Measurements from ENCODE around the gene SLC9A3.

The SLC9A3 gene

DNA sequence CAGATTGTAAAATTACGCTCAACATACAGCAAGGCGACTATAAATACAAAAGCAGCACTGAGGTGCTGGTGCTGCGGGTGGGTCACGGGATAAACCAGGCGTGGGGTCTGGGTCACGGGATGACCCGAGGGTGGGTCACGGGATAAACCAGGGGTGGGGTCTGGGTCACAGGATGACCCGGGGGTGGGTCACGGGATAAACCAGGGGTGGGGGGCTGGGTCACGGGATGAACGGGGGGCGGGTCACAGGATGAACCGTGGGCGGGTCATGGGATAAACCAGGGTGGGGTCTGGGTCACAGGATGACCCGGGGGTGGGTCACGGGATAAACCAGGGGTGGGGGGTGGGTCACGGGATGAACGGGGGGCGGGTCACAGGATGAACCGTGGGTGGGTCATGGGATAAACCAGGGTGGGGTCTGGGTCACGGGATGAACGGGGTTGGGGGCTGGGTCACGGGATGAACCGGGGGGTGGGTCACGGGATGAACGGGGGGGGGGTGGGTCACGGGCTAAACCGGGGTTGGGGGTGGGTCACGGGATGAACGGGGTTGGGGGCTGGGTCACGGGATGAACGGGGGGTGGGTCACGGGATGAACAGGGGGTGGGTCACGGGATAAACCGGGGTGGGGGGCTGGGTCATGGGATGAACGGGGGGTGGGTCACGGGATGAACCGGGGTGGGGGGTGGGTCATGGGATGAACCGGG, 30.2 kb upstream of the SLC9A3 start:
- DNase-seq: no peak

DNA sequence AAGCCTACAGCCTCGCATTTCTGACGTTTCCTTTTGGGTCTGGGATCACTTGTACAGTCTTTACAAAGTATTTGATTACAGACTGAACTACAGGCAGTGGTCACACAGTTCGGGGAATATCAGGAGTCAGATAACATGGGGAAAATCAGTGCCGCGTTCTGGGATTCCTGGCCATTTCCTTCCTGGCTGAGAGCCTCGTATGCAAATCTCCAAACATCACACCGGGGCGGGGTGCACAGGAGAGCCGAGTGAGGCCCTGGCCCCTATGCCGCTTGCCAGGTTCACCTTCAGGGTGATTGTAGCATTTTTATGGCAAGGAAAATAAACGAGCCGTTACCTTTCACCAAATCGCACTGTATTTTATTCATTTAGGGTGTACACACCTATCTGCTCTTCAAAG, 29.6 kb upstream of the SLC9A3 start:
- DNase-seq: no peak

DNA sequence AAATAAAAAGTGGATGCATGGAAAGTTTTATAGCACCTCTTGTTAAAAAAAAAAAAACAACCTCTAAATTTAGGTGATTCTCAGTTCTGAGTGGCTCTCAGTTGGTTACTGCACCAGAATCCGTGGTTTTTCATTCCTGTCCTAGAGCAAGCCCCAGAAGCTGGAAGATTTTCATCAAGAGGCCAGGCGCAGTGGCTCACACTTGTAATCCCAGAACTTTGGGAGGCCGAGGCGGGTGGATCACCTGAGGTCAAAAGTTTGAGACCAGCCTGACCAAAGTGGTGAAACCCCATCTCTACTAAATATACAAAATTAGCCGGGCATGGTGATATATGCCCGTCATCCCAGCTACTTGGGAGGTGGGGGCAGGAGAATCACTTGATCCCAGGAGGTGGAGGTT, 27.2 kb upstream of the SLC9A3 start:
- DNase-seq: no peak

DNA sequence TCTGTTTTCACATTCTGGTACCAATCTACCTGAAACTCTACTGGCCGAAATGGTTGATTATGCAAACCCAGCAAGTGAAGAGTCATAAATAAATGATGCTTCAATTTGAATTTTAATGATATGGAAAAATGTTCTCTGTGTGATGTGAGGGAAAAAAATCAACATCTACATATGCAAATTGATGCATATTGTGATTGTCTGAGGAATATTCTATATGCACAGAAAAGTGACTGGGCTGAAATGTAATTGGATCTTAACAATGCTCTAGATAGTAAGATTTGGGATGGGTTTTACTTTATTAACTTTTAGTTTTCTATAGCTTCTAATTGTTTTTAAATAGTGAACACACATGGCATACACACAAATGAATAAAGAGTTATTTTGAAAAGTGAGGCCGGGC, 25.0 kb upstream of the SLC9A3 start:
- no peak for DNase-seq

DNA sequence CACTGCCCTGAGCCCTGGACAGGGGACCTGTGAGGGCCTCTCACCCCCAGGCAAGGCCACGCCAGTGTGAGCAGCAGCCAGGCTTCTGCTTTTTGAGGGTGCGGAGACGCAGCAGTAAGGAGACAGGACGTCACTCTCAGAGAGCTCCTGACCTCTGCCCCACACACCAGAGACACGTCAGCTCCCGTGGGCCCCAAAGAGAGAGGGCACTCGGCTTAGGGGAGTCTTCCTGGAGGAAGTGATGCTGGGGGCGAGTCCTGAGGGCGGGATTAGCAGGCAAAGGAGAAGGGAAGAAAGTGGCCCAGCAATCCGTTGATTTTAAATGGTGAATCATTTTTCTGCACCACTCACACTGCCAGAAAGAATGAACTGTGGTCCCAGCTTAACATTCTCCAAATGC, 24.0 kb upstream of the SLC9A3 start:
- DNase-seq: no peak

DNA sequence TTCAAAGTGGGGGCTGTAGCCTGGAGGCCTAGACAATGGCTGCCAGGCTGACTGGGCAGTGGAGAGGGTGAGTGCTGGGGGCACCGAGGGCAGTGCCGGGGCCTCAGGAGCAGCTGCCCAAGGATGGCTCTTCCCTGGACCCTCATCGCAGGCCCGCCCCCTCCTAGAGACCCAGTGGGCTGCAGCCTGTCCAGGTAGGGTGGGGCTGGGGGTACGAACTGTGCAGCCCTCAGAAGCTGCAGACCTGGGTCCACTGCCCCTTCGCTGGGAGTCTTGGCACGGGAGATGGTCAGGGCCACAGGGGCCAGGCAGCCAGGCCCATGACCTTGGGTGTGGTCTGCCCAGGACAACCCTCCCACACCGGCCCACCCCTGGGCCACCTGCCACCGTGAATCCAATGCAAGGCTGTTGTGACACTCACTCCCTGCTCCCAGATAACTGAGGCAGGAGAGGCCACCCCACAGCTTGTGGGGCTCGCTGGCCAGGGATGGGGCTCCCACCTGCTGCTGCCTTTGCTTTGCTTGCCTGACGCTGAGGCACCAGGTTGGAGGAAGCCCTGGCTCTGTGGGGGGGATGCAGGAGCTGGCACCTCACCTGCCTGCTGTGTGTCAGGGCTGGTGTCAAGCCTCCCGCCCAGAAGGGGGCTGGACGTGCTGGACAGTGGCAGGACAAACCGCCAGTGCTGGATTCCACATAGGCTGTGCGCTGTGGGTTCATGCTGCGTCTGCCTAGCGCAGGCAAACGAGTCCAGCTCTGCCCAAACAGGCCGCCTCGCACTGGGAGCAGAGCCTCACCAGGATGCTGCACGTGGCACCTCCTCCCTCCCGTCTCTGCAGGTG, 23.1 kb upstream of the SLC9A3 start:
- no peak for DNase-seq

DNA sequence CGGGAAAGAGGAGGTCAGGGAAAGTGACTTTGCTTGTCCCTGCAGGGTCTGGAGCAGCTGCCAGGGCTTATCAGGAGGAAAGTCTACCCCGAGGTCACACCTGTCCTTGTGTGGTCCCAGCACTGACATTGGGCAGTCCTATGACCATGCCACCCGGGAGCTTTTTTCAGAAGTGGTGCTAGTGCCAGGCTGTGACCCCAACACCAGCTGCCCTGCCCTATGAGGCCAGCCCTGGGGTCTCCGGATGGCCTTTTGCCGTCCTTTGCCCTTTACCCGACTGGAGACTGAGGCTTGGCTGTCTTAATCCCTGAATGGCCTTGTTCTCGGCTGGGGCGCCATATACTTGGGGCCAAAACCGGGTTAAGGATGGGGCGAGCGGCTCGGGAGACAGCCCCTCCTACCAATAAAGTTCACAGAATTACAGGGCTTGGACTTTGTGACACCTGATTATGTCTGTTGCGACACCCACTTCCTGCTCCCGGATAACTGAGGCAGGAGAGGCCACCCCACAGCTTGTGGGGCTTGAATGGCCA, 22.2 kb upstream of the SLC9A3 start:
- DNase-seq: no peak

DNA sequence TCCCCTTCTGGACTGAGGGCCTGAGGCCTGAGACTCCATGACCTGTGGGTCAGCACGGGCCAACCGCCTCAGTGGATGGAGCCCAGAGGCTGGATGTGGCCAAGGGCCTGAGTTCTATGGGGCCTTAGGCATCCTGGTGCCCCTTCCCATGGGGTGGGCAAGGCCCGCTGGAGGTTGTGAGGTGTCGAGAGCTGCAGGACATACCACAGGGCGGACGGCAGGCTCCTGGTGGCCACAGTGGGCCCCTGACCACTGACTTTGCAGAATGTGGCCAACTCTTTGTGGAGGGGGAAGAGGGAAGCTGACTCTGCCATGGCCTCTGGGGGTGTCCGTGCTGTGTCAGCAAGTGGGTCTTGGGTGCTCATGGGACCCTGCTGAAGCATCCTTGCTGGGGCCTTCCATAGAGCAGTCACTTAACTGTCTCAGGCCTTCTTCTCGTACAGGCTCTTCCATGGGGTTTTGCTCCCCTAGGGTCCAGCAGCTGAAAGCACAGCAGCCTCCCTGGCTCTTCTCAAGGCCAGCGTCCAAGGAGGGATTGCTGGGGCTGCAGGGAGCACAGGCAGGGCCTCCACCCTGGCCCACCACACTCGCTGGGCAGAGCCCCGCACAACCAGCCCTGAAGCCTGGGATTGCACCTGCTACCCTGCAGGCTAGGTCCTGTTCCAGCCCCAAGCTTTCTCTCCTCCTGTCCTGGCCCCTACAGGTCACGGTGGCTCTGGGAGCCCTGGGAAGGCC, 21.6 kb upstream of the SLC9A3 start:
- no peak for DNase-seq

DNA sequence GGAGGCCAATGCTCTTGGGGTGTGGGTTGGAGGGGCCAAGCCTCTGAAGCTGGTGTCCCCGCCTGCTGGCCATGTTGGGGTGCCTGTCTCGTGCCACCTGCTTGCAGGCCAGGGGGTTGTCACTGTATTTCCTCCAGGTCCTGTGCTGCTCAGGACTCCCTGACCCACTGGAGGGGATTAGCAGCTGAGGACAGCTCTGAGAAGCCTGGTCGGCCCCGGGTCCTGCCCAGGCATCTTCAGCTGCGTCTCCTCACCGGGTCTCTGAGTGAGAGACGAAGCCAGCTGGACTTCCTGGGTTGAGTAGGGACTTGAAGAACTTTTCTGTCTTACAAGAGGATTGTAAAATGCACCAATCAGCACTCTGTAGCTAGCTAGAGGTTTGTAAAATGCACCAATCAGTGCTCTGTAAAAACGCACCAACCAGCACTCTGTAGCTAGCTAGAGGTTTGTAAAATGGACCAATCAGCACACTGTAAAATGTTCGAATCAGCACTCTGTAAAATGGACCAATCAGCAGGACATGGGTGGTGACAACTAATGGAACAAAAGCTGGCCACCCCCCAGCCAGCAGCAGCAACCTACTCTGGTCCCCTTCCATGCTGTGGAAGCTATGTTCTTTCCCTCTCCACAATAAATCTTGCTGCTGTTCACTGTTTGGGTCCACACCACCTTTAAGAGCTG, 20.6 kb upstream of the SLC9A3 start:
- no peak for DNase-seq

DNA sequence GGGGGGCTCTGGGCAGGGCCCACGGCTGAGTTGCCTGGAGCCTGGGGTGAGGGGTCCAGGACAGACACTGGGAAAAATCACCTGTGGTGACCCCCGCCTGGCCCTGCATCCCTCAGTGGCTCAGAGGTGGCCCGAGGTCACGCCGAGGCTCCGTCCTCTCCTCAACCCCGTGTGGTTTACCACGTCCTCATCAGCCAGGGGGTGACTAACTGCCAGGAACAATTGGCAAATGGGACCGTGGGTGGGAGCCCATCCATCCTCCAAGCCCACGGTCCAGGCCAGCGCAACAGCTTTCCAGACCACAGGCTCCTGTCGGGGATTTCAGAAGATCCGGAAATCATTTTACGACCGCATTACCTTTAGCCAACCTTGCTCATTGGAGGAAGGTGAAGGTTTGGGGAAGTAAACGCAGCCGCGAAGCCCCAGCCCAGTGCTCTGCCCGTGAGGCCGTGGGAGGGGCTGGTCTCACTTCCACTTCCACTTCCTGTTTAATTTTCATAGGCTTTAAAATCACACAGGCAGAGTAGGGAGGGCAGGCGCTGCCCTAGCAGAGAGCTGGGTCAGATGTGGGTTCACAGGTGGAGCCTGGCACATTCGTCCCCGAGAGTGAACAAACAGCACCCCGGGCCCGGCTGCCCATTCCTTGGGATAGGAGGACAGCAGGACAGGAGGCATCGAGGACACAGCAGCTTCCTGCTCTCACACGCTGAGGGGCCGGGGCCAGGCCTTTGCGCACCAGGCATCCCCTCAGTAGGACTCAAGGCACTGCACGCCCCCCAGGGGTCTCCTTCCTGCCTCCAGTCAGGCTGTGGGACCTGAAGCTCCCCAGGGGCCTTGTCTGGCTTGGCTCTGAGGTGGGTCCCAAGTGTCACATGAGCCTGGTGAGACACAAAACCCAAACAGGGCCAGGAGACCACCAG, 19.8 kb upstream of the SLC9A3 start:
- DNase-seq: peak; percentile 16

DNA sequence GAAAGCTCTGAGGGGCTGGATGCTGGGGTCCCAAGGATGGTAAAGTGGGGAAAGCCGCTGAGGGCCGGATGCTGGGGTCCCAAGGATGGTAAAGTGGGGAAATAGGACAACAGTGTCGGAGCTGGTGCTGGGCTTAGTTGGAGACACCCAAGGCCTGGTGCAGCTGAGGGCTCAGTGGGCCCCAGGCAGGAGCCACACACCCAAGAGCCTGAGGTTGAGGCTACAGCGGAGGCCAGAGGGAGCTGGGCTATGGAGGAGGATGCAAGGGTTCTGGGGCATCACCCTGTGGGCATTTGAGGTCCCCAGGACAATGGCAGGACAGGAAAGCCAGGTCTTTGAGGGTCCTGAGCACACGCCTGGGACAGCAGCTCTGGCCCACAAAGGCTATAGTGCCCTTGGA, 19.1 kb upstream of the SLC9A3 start:
- no peak for DNase-seq

DNA sequence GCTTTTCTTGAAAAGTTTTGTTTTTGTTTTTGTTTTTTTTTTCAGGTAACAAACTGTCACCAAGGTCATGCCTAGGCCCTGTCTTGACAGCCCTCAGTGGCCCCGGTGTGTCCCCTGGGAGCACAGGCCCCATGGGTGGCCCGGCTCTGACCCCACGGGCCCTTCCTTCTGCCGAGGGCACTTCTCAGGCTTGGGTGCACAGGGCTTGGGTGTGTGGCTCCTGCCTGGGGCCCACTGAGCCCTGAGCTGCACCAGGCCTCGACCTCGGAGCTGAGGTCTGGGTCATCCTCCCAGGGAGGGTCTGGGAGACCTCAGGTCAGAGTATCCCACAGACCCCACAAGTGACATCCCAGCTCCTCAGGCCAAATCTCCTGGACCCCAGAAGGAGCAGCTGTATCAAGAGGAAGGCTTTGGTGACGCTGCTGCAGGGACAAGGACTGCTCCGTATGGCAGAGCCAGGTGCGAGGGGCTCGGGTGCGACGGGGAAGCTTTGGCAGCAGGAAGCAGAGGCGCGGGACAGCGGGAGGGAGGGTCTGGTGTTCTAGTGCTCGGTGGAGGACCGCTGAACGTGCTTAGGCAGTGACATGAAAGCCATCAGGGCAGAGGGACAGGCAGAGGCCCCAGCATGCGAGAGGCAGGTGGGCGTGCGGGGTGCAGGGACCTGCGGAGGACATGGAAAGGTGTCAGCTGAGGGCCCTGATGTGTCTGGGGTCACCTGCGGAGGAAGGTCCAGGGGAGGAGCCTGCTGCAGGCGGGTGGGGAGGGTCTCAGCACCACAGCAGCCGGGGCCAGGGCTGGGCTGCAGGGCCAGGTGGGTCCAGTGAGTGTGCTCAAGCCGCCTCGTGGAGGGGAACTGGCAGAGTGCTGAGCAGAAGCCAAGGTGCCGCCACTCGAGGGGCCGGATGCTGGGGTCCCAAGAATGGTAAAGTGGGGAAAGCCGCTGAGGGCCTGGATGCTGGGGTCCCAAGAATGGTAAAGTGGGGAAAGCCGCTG, 18.4 kb upstream of the SLC9A3 start:
- no peak for DNase-seq

DNA sequence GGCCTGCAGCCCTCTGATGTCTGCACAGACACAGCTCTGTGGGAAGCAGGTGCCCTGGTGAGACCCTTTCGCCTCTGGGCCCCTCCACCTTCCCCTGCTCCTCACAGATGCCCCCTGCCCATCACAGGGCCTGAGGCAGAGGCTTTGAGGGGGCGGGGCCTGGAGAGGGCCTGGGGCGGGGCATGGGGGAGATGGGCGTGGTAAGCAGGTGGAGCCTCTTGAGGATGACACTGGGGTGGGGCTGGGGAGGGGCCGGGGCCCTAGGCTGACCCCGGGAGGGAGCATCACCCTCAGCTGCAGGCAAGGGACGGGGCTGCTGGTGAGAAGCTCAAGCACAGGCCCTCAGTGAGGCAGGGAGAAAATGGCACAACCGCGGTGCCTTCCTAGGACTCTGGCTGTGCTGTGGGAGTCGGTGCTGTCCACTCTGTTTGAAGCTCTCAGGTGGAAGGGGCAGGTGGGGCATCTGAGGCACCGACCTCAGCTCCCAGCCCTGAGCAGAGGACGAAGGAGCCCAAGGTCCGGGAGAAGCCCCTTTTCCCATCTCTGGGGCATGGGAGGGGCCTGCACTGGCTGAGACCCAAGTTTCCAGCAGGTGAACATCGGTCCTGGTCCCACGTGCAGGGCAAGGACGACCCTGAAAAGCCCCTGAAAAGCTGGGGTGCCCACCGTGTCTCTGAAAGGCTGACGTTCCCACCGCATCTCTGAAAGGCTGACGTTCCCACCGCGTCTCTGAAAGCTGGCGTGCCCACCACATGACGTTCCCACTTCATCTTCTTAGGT, 17.5 kb upstream of the SLC9A3 start:
- DNase-seq: no peak

DNA sequence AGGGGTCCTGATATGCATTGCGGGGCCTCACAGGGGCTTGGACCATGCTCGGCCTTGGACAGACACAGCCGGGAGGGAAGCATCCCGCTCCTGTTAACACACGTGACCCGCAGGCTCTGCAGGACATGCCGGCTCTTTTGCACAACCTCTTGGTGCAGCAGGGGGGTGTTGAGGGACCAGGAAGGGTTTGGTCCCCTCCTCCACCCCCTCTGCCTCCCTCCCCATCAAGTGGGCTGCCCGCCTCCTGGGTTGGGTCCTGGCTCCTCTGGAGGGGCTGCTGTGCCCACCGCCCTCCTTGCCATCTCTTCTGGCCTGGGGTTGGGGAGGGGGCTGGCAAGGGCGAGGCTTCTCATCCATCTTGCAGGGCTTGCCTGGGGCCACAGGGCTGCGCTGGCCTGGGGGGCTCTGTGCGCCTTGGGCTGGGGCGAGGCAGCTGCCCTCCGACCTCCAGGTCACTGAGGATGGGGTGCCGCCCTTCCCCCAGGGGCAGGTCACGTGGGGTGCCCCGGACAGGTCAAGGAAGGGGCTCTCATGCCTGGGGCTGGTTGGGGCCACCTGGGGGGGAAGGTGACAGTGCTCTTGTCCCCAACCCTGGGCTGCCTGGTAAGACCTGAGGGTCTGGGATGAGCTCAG, 16.8 kb upstream of the SLC9A3 start:
- DNase-seq: no peak

DNA sequence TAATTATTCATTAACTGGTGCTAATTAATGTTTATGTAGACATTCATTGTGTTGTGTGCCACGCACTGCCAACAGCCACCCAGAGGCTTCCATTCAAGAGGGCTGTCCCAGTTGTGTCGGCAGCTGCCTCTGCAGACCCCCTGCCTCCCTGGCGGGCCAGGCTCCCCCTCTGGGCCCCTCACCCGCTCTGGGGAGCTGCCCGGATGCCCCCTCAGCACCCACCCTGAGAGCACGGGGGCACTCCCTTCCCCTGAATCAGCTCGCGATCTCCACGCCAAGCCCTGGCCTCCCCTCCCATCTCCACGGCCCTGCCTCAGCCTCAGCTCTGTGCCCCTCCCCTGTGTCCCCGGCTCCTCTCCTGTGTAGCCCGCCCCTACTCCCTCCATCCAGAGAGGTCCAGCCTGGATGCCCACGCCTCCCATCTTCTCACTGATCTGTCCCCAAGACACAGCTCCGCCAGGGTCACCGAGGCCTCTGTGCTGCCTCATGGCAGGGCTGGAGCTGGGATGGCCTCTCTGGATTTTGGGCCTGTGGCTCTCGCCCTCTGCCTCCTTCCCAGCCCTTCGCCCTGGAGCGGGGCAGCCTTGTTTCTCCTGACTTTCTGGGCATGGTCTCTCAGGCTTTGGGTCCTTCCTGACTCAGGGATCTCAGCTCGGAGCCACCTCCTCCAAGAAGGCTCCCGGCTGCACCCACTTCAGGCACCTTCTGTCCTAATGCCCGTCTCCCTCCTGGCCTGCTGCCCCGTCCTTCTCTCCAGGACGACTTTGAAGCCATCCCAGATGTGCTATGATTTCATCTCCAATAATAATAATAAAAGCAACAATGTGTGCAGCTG, 16.0 kb upstream of the SLC9A3 start:
- no peak for DNase-seq

DNA sequence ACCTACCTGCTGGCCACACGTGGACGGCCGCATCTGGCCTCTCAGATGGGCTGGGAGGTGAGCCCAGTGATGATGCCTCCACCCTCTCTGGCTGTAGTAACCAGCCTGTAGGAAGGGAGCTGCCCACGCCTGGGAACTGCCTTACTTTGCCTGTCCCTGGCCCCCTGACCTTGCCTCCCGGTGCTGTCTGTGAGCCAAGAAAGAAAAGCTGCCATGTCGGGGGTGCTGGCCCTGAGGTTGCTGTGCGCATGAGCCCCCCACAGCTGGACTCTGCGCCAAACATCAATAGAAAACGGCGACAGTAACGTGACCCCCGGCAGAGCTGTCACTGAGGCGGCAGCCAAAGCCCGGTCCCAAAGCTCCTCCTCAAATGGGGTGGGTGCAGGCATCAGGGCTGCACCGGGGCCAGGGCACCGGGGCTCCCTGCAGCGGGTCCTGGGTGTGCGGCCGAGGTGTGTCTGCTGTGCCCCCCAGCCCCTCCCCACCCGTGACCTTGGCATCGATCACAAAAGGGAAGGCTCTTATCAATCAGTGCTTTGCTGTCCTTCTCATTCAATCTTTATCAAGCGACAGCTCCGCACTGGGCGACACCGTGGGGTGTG, 15.3 kb upstream of the SLC9A3 start:
- no peak for DNase-seq

DNA sequence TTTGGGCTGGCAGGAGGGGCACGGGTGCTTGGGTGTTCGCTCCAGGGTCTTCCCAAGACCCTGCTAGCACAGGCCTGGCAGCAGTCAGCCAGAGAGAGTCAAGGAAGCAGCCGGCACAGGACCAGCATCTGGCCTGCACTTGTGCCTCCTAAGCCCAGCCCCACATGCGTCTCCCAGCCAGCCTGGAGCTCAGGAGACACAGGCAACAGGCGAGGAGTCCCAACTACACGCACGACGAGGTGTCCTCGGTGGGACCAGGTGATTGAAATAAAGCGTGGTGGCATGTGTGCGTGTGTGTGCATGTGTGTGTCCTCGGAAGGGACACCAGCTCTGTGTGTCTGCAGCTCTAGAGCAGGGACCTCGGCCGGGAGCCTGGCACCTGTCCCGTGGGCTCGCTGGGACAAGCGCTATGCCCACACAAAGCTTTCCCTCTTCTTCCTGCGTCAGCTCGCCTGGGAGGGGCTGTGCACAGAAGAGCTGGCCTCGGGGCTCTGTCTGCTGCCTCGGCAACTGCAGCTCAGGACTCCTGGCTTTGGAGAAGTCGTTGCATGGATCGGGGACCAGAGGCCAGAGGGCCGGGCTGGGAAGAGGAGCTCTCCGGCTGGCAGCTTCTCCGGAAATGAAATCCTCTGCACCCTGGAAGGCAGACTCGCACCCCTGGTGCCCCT, 14.7 kb upstream of the SLC9A3 start:
- no peak for DNase-seq

Measured in midbrain (tissue), 1 donor.